Upper lobe of right lung (tissue), 1 donor: ENCODE data around the gene WDR70. TPM values are rescaled to one million over a fixed set of nuclear protein-coding genes. Genes with fewer than 3 reads are reported as not detected.

ENCODE experiments used
- ATAC-seq: fragments of 200-7000 bp; cut with Tn5 transposase; one replicate; pipeline ENCODE4 v1.9.1; 2020; ENCODE audit warnings: mild to moderate bottlenecking, moderate library complexity
- DNase-seq: peaks from one replicate; pipeline ENCODE4 v3.0.0-alpha.2; 2020
- H3K27ac ChIP-seq: fragments of 200-600 bp; one replicate; pipeline ENCODE4 v1.8.0; 2022
- H3K27me3 ChIP-seq: fragments of 200-600 bp; one replicate; pipeline ENCODE4 v1.8.0; 2022; ENCODE audit warnings: mild to moderate bottlenecking
- H3K36me3 ChIP-seq: fragments of 200-600 bp; one replicate; pipeline ENCODE4 v1.8.0; 2022
- H3K4me1 ChIP-seq: fragments of 200-600 bp; one replicate; pipeline ENCODE4 v1.8.0; 2022
- H3K4me3 ChIP-seq: fragments of 200-600 bp; one replicate; pipeline ENCODE4 v1.8.0; 2022; ENCODE audit warnings: mild to moderate bottlenecking
- H3K9me3 ChIP-seq: fragments of 200-600 bp; one replicate; pipeline ENCODE4 v1.8.0; 2022
- CTCF ChIP-seq: fragments of 200-600 bp; IDR thresholded peaks from one replicate; pipeline ENCODE4 v1.8.0; 2022; ENCODE audit warnings: antibody characterized with exemption
- intact Hi-C: fragments of 100-400 bp; cut with DNase I; formaldehyde crosslinking; loops from one replicate; pipeline ENCODE4 v1.11.0; 2022
- total RNA-seq: library from RNA; stranded (reverse); fragmentation: NEBNext Ultra II Directional; extraction: Animal tissue kit (Norgen Biotek cat#: 25700); gene quantifications from one replicate; pipeline ENCODE4 v1.2.1, GENCODE V29; 2021
- donor health status: DM: no; HTN: yes; CAD: no; lungs with severe emphysema.

Gene WDR70
- total RNA-seq, 1 donor from 2014 or later, result 24.7 TPM

- H3K36me3 ChIP-seq, result no peaks in the 10 kb centered on the region
- H3K27me3 ChIP-seq, result no peaks in the 10 kb centered on the region
- no peaks in the 10 kb centered on the region for H3K4me1 ChIP-seq
- H3K4me3 ChIP-seq, result no peak overlapping the region
- TF ChIP-seq CTCF, result no peak
- H3K27ac ChIP-seq, result no peak overlapping the region
- DNase-seq, result no peak
- H3K9me3 ChIP-seq, result no peaks in the 10 kb centered on the region
- intact Hi-C loops, result no loop called here
- ATAC-seq, result no peak
Measured at GRCh38 chr5:37739817-37740261, 360.7 kb downstream of the WDR70 start.

- no peak for ATAC-seq
- intact Hi-C loops, result no loop called here
- DNase-seq, result no peak
Measured at GRCh38 chr5:37740331-37741066, 361.4 kb downstream of the WDR70 start.

GRCh38 chr5:37742111-37742510 lies 363.0 kb downstream of the WDR70 start:
- no peak overlapping the region for H3K27ac ChIP-seq

More at GRCh38 chr5:37740331-37741066, 361.4 kb downstream of the WDR70 start:
- H3K4me3 ChIP-seq, result no peak overlapping the region
- H3K27me3 ChIP-seq, result no peaks in the 10 kb centered on the region
- no peaks in the 10 kb centered on the region for H3K4me1 ChIP-seq
- H3K9me3 ChIP-seq, result no peaks in the 10 kb centered on the region
- no peak for TF ChIP-seq CTCF
- H3K36me3 ChIP-seq, result no peaks in the 10 kb centered on the region
- H3K27ac ChIP-seq, result no peak overlapping the region

GRCh38 chr5:37751227-37751626 lies 372.1 kb downstream of the WDR70 start:
- Histone ChIP-seq H3K27me3 (no peaks in the 10 kb centered on the region), H3K4me3 (no peak overlapping the region), H3K27ac (no peak overlapping the region), H3K9me3 (no peaks in the 10 kb centered on the region), H3K36me3 (peaks cover 5% of the 10 kb centered on the region), H3K4me1 (no peaks in the 10 kb centered on the region)
- no peak for ATAC-seq
- DNase-seq, result no peak
- intact Hi-C loops, result no loop called here
- TF ChIP-seq CTCF, result no peak

More at GRCh38 chr5:37742111-37742510, 363.0 kb downstream of the WDR70 start:
- intact Hi-C loops, result no loop called here
- H3K4me1 ChIP-seq, result no peaks in the 10 kb centered on the region
- TF ChIP-seq CTCF, result no peak
- H3K9me3 ChIP-seq, result no peaks in the 10 kb centered on the region
- DNase-seq, result no peak
- no peak overlapping the region for H3K4me3 ChIP-seq
- no peaks in the 10 kb centered on the region for H3K36me3 ChIP-seq
- no peaks in the 10 kb centered on the region for H3K27me3 ChIP-seq
- ATAC-seq, result no peak

- Histone ChIP-seq H3K27me3 (no peaks in the 10 kb centered on the region), H3K9me3 (no peaks in the 10 kb centered on the region), H3K36me3 (peaks cover 5% of the 10 kb centered on the region), H3K4me3 (no peak overlapping the region), H3K4me1 (no peaks in the 10 kb centered on the region), H3K27ac (no peak overlapping the region)
- no peak for TF ChIP-seq CTCF
- intact Hi-C loops, result no loop called here
- no peak for ATAC-seq
- no peak for DNase-seq
Measured at GRCh38 chr5:37754976-37755375, 375.9 kb downstream of the WDR70 start.

- H3K4me1 ChIP-seq, result no peaks in the 10 kb centered on the region
- H3K36me3 ChIP-seq, result peaks cover 5% of the 10 kb centered on the region
- no peak for DNase-seq
- intact Hi-C loops, result no loop called here
- H3K27ac ChIP-seq, result no peak overlapping the region
- H3K27me3 ChIP-seq, result no peaks in the 10 kb centered on the region
- no peak for TF ChIP-seq CTCF
- no peak overlapping the region for H3K4me3 ChIP-seq
- no peak for ATAC-seq
- H3K9me3 ChIP-seq, result no peaks in the 10 kb centered on the region
Measured at GRCh38 chr5:37755581-37755980, 376.5 kb downstream of the WDR70 start.
